Stimulated activated CD4-positive, alpha-beta T cell treated with anti-CD3 and anti-CD28 coated beads, Interleukin-4, amount 100 ng/mL, for 24 hours (primary cell): Measurements from ENCODE around the gene PRRC2B.
"Not testable (repeated sequence)": the region's sequence is repeated elsewhere in the genome, so short reads cannot be mapped to it uniquely, and the experiment has no call there.

ENCODE experiments used
- DNase-seq: peaks from one replicate; pipeline ENCODE4 v3.0.0-alpha.2; 2020

Gene PRRC2B

GRCh38 chr9:131546336-131547084 is 152.6 kb downstream of the PRRC2B start:
- DNase-seq: peak; percentile 17

- DNase-seq: not testable (repeated sequence)
Measured at GRCh38 chr9:131549186-131549585, 155.3 kb downstream of the PRRC2B start.
